Measurements from ENCODE around the gene ZNF12.

- TF ChIP-seq GATA2 (IDR thresholded peaks at IDR 0.05; ENCODE audit: low read depth, low read length) (no peak), GATA3 (IDR thresholded peaks at IDR 0.05; ENCODE audit: low read depth, low read length) (no peak)
Measured at GRCh38 chr7:6647541-6647940, 59.2 kb downstream of the ZNF12 start.

Data from SH-SY5Y (cell line).